ENCODE measurements around the gene PCDHGA8.

- no peak for TF ChIP-seq POU2F2 (IDR thresholded peaks at IDR 0.05; ENCODE audit: low read depth, low read length)
- no peak for TF ChIP-seq POLR2AphosphoS5 (IDR thresholded peaks at IDR 0.05; ENCODE audit: low read depth, low read length)
- no peak for TF ChIP-seq POLR2A (IDR thresholded peaks at IDR 0.05; ENCODE audit: low read depth, low read length)
- TF ChIP-seq TAF1 (IDR thresholded peaks at IDR 0.05; ENCODE audit: low read depth, low read length), result no peak
- no peak for TF ChIP-seq PAX5 (IDR thresholded peaks at IDR 0.05; ENCODE audit: insufficient read depth, low read length, severe bottlenecking)
- TF ChIP-seq SPI1 (IDR thresholded peaks at IDR 0.05; ENCODE audit: low read depth, low read length), result no peak
Observed at GRCh38 chr5:141360685-141361084, 31.7 kb upstream of the PCDHGA8 start.
